ENCODE data around the gene RNF223.
A peak's percentile ranks its signal among the peaks of the same experiment; 100 is the strongest.

Gene RNF223

GRCh38 chr1:1087351-1088028 lies 13.4 kb upstream of the RNF223 start:
- Mint-ChIP-seq H3K4me1 (peaks cover 5% of the 10 kb centered on the region), H3K4me3 (no peak overlapping the region), H3K27ac (no peak overlapping the region), H3K27me3 (no peaks in the 10 kb centered on the region), H3K36me3 (peaks cover 1% of the 10 kb centered on the region), H3K9me3 (no peaks in the 10 kb centered on the region)
- DNase-seq (ENCODE audit: low spot score in 2 of 2) (no peak), ATAC-seq (ENCODE audit: low read depth) (no peak)

DNA sequence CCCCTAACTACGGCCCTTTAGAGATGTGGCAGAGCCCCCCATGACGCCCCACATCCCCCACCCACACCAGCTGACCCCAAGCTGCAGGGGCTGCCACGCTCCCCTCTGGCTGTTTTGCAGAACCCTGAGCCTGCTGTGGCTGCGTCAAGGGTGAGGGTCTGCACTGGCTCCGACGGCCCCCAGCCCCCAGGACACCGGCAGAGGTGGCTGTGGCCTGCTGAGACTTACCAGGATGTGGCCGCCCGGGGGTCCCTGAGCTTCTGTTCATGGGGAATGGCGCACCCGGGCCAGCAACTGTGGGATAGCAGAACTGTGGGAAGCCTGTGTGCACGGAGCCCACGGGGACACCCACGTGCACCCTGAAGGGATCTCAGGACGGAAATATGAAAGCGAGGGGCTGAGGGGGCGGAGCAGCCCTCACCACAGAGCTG lies 12.8 kb upstream of the RNF223 start:
- Mint-ChIP-seq H3K9me3 (no peaks in the 10 kb centered on the region), H3K4me1 (peaks cover 5% of the 10 kb centered on the region), H3K27ac (no peak overlapping the region), H3K27me3 (no peaks in the 10 kb centered on the region), H3K36me3 (peaks cover 1% of the 10 kb centered on the region), H3K4me3 (no peak overlapping the region)
- DNase-seq (ENCODE audit: low spot score in 2 of 2) (no peak), ATAC-seq (ENCODE audit: low read depth) (no peak)

- H3K36me3 Mint-ChIP-seq: peaks cover 1% of the 10 kb centered on the region
- no peaks in the 10 kb centered on the region for H3K9me3 Mint-ChIP-seq
- no peaks in the 10 kb centered on the region for H3K27me3 Mint-ChIP-seq
- H3K4me3 Mint-ChIP-seq: no peak overlapping the region
- DNase-seq (ENCODE audit: low spot score in 2 of 2) (no peak), ATAC-seq (ENCODE audit: low read depth) (no peak)
- peaks cover 3% of the 10 kb centered on the region for H3K4me1 Mint-ChIP-seq
- no peak overlapping the region for H3K27ac Mint-ChIP-seq
Measured at GRCh38 chr1:1085911-1086841, 12.1 kb upstream of the RNF223 start.

- Mint-ChIP-seq H3K4me3 (no peak overlapping the region), H3K27ac (no peak overlapping the region), H3K36me3 (peaks cover 1% of the 10 kb centered on the region), H3K4me1 (peaks cover 3% of the 10 kb centered on the region), H3K27me3 (no peaks in the 10 kb centered on the region), H3K9me3 (no peaks in the 10 kb centered on the region)
- no peak for DNase-seq (ENCODE audit: low spot score in 2 of 2)
- ATAC-seq (ENCODE audit: low read depth): no peak
Measured at GRCh38 chr1:1085171-1085841, 11.2 kb upstream of the RNF223 start.

DNA sequence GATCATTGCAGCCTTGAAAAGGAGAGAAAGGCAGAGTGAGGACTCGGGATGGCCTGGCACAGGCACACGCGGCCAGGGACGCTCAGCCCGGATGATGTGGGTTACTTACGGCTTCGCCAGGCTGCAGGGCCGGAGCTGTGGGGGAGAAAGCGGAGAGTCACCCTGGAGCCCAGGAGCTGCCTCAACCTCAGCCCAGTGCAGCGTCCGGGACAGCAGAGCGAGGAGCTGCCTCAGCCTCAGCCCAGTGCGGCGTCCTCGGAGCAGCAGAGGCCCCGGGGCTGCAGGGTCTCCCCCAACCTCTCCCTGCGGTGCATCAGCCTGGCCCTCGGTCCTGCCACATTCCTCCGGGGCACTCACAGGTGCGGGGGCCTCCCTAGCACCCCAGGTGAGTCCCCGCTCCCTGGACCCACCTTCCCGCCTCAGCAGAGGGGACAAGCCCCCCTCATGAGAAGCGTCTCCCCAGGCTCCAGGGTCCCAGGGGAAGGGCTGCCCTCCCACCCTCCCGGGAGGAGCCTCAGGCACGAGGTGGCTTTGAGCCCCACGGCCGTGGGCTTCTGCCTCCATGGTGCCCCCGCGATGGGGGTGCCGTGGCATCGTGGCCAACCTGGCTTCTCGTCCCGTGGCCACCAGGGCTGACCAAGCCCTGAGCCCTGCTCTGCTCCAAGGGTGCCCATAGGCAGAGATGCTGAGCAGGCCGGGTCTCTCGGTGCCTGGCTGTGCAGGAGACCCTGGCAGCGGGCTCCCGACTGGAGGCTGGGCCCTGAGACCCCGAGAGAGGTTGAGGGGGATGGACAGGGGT lies 10.5 kb upstream of the RNF223 start:
- H3K9me3 Mint-ChIP-seq: no peaks in the 10 kb centered on the region
- DNase-seq (ENCODE audit: low spot score in 2 of 2): peak in 1 of 2 donors; percentile 12
- no peak for ATAC-seq (ENCODE audit: low read depth)
- H3K27me3 Mint-ChIP-seq: no peaks in the 10 kb centered on the region
- H3K27ac Mint-ChIP-seq: no peak overlapping the region
- no peak overlapping the region for H3K4me3 Mint-ChIP-seq
- H3K4me1 Mint-ChIP-seq: peaks cover 6% of the 10 kb centered on the region
- peaks cover 1% of the 10 kb centered on the region for H3K36me3 Mint-ChIP-seq

GRCh38 chr1:1083416-1084371 lies 9.6 kb upstream of the RNF223 start:
- Mint-ChIP-seq H3K27ac (no peak overlapping the region), H3K4me3 (no peak overlapping the region), H3K9me3 (no peaks in the 10 kb centered on the region), H3K27me3 (no peaks in the 10 kb centered on the region), H3K36me3 (peaks cover 1% of the 10 kb centered on the region), H3K4me1 (peaks cover 9% of the 10 kb centered on the region)
- DNase-seq (ENCODE audit: low spot score in 2 of 2) (peak in 1 of 2 donors; percentile 11), ATAC-seq (ENCODE audit: low read depth) (no peak)

- DNase-seq (ENCODE audit: low spot score in 2 of 2) (no peak), ATAC-seq (ENCODE audit: low read depth) (no peak)
- no peaks in the 10 kb centered on the region for H3K36me3 Mint-ChIP-seq
- H3K27ac Mint-ChIP-seq: no peak overlapping the region
- H3K27me3 Mint-ChIP-seq: no peaks in the 10 kb centered on the region
- H3K9me3 Mint-ChIP-seq: no peaks in the 10 kb centered on the region
- peaks cover 6% of the 10 kb centered on the region for H3K4me1 Mint-ChIP-seq
- no peak overlapping the region for H3K4me3 Mint-ChIP-seq
Measured at GRCh38 chr1:1082776-1083415, 8.8 kb upstream of the RNF223 start.

- H3K27ac Mint-ChIP-seq: no peak overlapping the region
- ATAC-seq (ENCODE audit: low read depth) (no peak), DNase-seq (ENCODE audit: low spot score in 2 of 2) (peak in 1 of 2 donors; percentile 15)
- H3K36me3 Mint-ChIP-seq: no peaks in the 10 kb centered on the region
- H3K9me3 Mint-ChIP-seq: no peaks in the 10 kb centered on the region
- H3K27me3 Mint-ChIP-seq: no peaks in the 10 kb centered on the region
- H3K4me1 Mint-ChIP-seq: peaks cover 6% of the 10 kb centered on the region
- no peak overlapping the region for H3K4me3 Mint-ChIP-seq
Measured at GRCh38 chr1:1082239-1082775, 8.2 kb upstream of the RNF223 start.

GRCh38 chr1:1081311-1082238 lies 7.5 kb upstream of the RNF223 start:
- Mint-ChIP-seq H3K9me3 (no peaks in the 10 kb centered on the region), H3K27ac (no peak overlapping the region), H3K4me1 (peaks cover 6% of the 10 kb centered on the region), H3K27me3 (no peaks in the 10 kb centered on the region), H3K36me3 (no peaks in the 10 kb centered on the region), H3K4me3 (no peak overlapping the region)
- ATAC-seq (ENCODE audit: low read depth): no peak
- DNase-seq (ENCODE audit: low spot score in 2 of 2): peak in 1 of 2 donors; percentile 12

DNA sequence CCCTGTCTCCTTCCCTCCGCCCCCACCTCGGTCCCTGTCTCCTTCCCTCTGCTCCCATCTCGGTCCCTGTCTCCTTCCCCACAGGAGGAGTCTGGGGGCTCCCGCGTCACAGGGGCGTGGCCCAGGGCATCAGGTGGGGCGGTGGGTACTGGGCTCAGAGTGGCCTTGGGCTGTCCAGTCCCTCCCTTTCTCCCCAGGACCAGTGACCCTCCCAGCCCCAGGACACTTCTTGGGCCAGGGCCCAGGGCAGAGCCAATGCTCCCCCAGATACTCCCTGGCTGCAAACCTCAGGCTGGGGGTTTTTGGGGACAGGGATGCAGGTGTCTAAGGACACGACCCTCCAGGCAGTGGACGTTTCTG lies 6.8 kb upstream of the RNF223 start:
- H3K27ac Mint-ChIP-seq: no peak overlapping the region
- no peaks in the 10 kb centered on the region for H3K27me3 Mint-ChIP-seq
- H3K9me3 Mint-ChIP-seq: no peaks in the 10 kb centered on the region
- ATAC-seq (ENCODE audit: low read depth) (no peak), DNase-seq (ENCODE audit: low spot score in 2 of 2) (peak in 1 of 2 donors; percentile 11)
- H3K36me3 Mint-ChIP-seq: no peaks in the 10 kb centered on the region
- H3K4me1 Mint-ChIP-seq: peaks cover 6% of the 10 kb centered on the region
- H3K4me3 Mint-ChIP-seq: peak overlapping the region; percentile 29

DNA sequence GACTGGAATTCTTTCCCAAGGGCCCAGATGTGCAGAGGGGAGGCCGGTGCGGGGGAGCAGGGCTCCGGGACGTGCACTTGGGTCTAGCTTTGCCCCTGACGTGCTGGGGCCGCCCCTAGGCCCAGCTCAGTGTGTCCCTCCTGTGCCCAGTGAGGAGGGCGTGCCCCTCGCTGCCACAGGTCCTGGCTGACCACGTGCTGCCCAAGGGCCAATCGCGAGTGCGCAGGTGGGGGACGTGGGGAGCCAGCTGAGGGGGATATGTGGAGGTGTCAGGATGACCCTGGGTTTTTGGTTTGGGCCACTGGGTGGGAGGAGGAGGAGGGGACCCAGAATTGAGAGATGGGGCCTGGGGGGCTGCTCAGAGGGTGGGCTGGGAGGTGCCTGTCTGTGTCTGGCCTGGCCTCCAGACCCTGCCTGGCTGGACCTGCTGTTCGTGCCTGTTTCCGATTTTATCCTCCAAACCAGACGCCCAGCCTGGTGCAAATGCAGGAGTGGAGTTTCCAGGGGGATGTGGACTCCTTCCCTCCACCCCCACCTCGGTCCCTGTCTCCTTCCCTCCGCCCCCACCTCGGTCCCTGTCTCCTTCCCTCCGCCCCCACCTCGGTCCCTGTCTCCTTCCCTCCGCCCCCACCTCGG lies 6.1 kb upstream of the RNF223 start:
- DNase-seq (ENCODE audit: low spot score in 2 of 2) (no peak), ATAC-seq (ENCODE audit: low read depth) (peak; percentile 43)
- Mint-ChIP-seq H3K4me3 (peak overlapping the region; percentile 52), H3K9me3 (no peaks in the 10 kb centered on the region), H3K36me3 (no peaks in the 10 kb centered on the region), H3K4me1 (peaks cover 6% of the 10 kb centered on the region), H3K27me3 (no peaks in the 10 kb centered on the region), H3K27ac (no peak overlapping the region)
